Mononuclear cell (primary cell): ENCODE data around the gene TMEM139. TPM values are rescaled to one million over a fixed set of nuclear protein-coding genes. Genes with fewer than 3 reads are reported as not detected.

ENCODE experiments used
- H3K27me3 ChIP-seq: 2 replicates; pipeline ENCODE4 v1.6.0; 2011; ENCODE audit warnings: low read length, control low read depth; ENCODE audit not compliant: insufficient read depth
- H3K4me1 ChIP-seq: 2 replicates; pipeline ENCODE4 v1.5.1; 2011; ENCODE audit warnings: mild to moderate bottlenecking, low read length, control low read depth; ENCODE audit not compliant: insufficient read depth
- H3K4me3 ChIP-seq: 2 replicates; pipeline ENCODE4 v1.5.1; 2011; ENCODE audit warnings: mild to moderate bottlenecking, low read length, moderate library complexity
- H3K9me3 ChIP-seq: 2 replicates; pipeline ENCODE4 v1.5.1; 2011; ENCODE audit warnings: low read depth, mild to moderate bottlenecking, control low read depth, low read length
- total RNA-seq: library from RNA; depleted of rRNA; stranded (reverse); fragments of >200 nt; gene quantifications from one replicate; pipeline ENCODE4 v1.2.3, GENCODE V29; 2012

Gene TMEM139
- total RNA-seq, 1 donor, result 0.10 TPM

GRCh38 chr7:143318661-143319060, 33.9 kb downstream of the TMEM139 start:
- Histone ChIP-seq H3K4me1 (peaks cover 42% of the 10 kb centered on the region), H3K4me3 (no peak overlapping the region), H3K27me3 (no peaks in the 10 kb centered on the region), H3K9me3 (no peaks in the 10 kb centered on the region)

DNA sequence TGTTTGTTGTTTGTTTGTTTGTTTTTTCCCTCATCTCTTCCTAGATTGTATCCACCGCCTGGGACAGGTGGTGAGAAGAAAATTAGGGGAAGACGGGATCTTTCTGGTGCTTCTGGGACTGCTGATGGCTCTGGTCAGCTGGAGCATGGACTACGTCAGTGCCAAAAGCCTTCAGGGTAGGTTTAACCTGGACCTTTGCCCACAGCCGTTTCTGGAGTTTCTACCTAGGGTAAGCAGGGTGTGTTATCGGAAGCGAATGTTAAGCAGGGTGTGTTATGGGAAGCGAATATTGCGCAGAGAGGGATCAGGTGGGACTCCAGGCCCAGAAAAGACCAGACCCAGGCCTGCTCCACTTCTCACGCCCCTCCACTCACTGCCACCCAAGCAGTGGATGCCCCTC, 35.9 kb downstream of the TMEM139 start:
- Histone ChIP-seq H3K9me3 (no peaks in the 10 kb centered on the region), H3K4me1 (peaks cover 25% of the 10 kb centered on the region), H3K4me3 (no peak overlapping the region), H3K27me3 (no peaks in the 10 kb centered on the region)

DNA sequence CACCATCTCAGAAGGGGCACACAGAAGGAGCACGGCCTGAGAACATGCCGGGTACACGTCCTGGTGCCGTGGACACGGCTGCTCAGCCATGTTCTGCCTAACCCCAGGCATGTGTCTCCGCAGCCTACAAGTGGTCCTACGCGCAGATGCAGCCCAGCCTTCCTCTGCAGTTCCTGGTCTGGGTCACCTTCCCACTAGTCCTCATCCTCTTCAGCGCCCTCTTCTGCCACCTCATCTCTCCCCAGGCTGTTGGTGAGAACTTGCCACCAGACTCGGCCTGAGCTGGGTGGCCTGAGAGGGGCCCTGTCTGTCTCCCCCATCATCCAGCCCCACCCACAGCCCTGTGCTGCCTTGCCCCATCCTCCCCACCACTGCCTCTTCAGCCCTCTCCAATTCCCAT, 36.5 kb downstream of the TMEM139 start:
- Histone ChIP-seq H3K9me3 (no peaks in the 10 kb centered on the region), H3K4me3 (no peak overlapping the region), H3K27me3 (no peaks in the 10 kb centered on the region), H3K4me1 (peaks cover 19% of the 10 kb centered on the region)

- Histone ChIP-seq H3K4me1 (peaks cover 14% of the 10 kb centered on the region), H3K4me3 (no peak overlapping the region), H3K27me3 (no peaks in the 10 kb centered on the region), H3K9me3 (no peaks in the 10 kb centered on the region)
Observed at GRCh38 chr7:143321734-143322133, 37.0 kb downstream of the TMEM139 start.

- peaks cover 13% of the 10 kb centered on the region for H3K4me1 ChIP-seq
- H3K27me3 ChIP-seq, result no peaks in the 10 kb centered on the region
- no peak overlapping the region for H3K4me3 ChIP-seq
- H3K9me3 ChIP-seq, result no peaks in the 10 kb centered on the region
Observed at GRCh38 chr7:143322760-143323633, 38.2 kb downstream of the TMEM139 start.

- Histone ChIP-seq H3K4me1 (peaks cover 16% of the 10 kb centered on the region), H3K9me3 (no peaks in the 10 kb centered on the region), H3K4me3 (no peak overlapping the region), H3K27me3 (no peaks in the 10 kb centered on the region)
Observed at GRCh38 chr7:143323653-143324052, 38.9 kb downstream of the TMEM139 start.

DNA sequence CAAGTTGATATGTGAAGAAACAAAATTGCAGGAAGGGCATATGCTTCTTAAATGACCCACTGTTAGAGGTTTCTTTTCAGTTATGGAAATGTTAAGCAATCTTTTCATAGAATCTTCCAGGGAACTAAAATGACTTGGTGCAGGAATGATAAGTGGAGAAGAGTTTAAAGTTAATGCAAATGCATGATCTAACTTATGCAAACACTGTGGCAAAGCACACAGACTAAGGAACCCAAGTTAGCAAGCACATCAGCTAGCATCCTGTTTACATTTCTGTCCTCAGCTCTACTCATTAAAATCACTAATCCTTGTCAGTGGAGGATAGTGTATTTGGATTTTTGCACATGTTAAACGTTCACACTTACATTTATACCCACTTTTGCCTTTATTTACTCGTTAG, 40.5 kb downstream of the TMEM139 start:
- Histone ChIP-seq H3K9me3 (no peaks in the 10 kb centered on the region), H3K4me3 (no peak overlapping the region), H3K27me3 (no peaks in the 10 kb centered on the region), H3K4me1 (peaks cover 16% of the 10 kb centered on the region)

- Histone ChIP-seq H3K4me3 (no peak overlapping the region), H3K4me1 (peaks cover 20% of the 10 kb centered on the region), H3K9me3 (no peaks in the 10 kb centered on the region), H3K27me3 (no peaks in the 10 kb centered on the region)
Observed at GRCh38 chr7:143327903-143328302, 43.1 kb downstream of the TMEM139 start.

- H3K9me3 ChIP-seq, result no peaks in the 10 kb centered on the region
- no peaks in the 10 kb centered on the region for H3K27me3 ChIP-seq
- no peak overlapping the region for H3K4me3 ChIP-seq
- peaks cover 12% of the 10 kb centered on the region for H3K4me1 ChIP-seq
Observed at GRCh38 chr7:143329471-143330170, 44.9 kb downstream of the TMEM139 start.

- H3K27me3 ChIP-seq, result no peaks in the 10 kb centered on the region
- no peak overlapping the region for H3K4me3 ChIP-seq
- no peaks in the 10 kb centered on the region for H3K9me3 ChIP-seq
- peaks cover 12% of the 10 kb centered on the region for H3K4me1 ChIP-seq
Observed at GRCh38 chr7:143331179-143331801, 46.5 kb downstream of the TMEM139 start.

DNA sequence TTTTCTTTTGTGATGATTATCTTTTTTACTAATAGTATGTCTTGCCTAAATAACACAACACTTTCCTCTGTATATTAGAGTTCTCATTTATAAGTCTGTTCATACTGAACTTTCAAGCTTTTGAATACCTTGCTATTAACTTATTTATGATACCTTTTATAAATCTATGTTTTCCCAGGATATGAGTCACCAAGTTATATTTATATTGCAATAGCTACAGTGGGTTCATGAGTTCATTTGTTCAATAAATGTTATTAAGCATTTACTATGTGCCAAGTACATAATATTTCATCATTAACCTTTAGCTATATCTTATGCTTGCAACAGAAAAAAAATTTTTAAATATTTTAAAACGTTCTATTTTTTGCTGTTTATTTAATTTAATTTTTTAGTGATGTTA, 49.5 kb downstream of the TMEM139 start:
- Histone ChIP-seq H3K4me1 (peaks cover 9% of the 10 kb centered on the region), H3K27me3 (no peaks in the 10 kb centered on the region), H3K4me3 (no peak overlapping the region), H3K9me3 (no peaks in the 10 kb centered on the region)

DNA sequence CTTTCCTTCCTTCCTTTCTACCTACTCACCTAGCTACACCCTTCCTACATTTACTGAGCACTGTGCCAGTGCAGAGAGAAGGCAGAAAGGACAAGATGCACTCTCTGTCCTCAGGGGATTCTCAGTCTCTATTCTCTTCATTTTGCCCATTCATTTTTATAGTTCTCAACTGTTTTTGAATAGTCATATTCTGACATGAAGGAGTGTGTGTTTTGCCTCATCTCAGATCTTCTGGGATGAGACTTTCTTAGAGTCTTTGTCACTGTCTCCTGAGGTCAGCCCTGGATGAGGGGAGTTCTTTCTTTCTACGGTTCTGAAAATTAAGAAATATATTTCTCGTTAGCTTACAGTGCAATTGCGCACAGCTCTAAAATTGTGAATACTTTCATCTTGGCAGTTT, 52.5 kb downstream of the TMEM139 start:
- no peaks in the 10 kb centered on the region for H3K4me1 ChIP-seq

More for the DNA sequence above, 52.5 kb downstream of the TMEM139 start:
- Histone ChIP-seq H3K4me3 (no peak overlapping the region), H3K9me3 (no peaks in the 10 kb centered on the region), H3K27me3 (no peaks in the 10 kb centered on the region)
